Stromal cell of bone marrow (primary cell): ENCODE data around the gene C1QTNF4.
A peak's percentile ranks its signal among the peaks of the same experiment; 100 is the strongest.

Experiments
- DNase-seq: peaks from one replicate; pipeline ENCODE4 v3.0.0-alpha.2; 2012; ENCODE audit warnings: low read depth

The C1QTNF4 gene

GRCh38 chr11:47592970-47593369, 1.2 kb downstream of the C1QTNF4 start:
- DNase-seq: no peak

- no peak for DNase-seq
Observed at GRCh38 chr11:47592251-47592650, 2.0 kb downstream of the C1QTNF4 start.

- DNase-seq: no peak
Observed at GRCh38 chr11:47591764-47592163, 2.4 kb downstream of the C1QTNF4 start.

- DNase-seq: no peak
Observed at GRCh38 chr11:47589977-47590861, 4.0 kb downstream of the C1QTNF4 start.

GRCh38 chr11:47589584-47589976, 4.6 kb downstream of the C1QTNF4 start:
- DNase-seq: no peak

GRCh38 chr11:47589118-47589517, 5.1 kb downstream of the C1QTNF4 start:
- no peak for DNase-seq

- DNase-seq: no peak
Observed at GRCh38 chr11:47587723-47588326, 6.4 kb downstream of the C1QTNF4 start.

- no peak for DNase-seq
Observed at GRCh38 chr11:47587039-47587716, 7.0 kb downstream of the C1QTNF4 start.

GRCh38 chr11:47586098-47586855, 7.9 kb downstream of the C1QTNF4 start, which contains the start of gene FAM180B:
TSS of gene FAM180B (plus strand) at chr11:47586678. CDS start at chr11:47586769, 91 bp downstream.
- DNase-seq: no peak

- DNase-seq: no peak
Observed at GRCh38 chr11:47583844-47584243, 10.4 kb downstream of the C1QTNF4 start.

GRCh38 chr11:47578524-47579494, 15.4 kb downstream of the C1QTNF4 start, which contains the start of the genes KBTBD4 and NDUFS3:
TSS of gene KBTBD4 (minus strand) at chr11:47578970. CDS start at chr11:47578951, 19 bp downstream.
TSS of gene NDUFS3 (plus strand) at chr11:47579074. CDS start at chr11:47579092, 18 bp downstream.
- DNase-seq: peak; percentile 75

- no peak for DNase-seq
Observed at GRCh38 chr11:47577460-47578041, 16.7 kb downstream of the C1QTNF4 start.

- no peak for DNase-seq
Observed at GRCh38 chr11:47573321-47573720, 20.9 kb downstream of the C1QTNF4 start.

GRCh38 chr11:47572715-47573255, 21.4 kb downstream of the C1QTNF4 start:
- DNase-seq: no peak

- no peak for DNase-seq
Observed at GRCh38 chr11:47571895-47572294, 22.3 kb downstream of the C1QTNF4 start.

GRCh38 chr11:47571357-47571729, 22.9 kb downstream of the C1QTNF4 start:
- no peak for DNase-seq

GRCh38 chr11:47570651-47571356, 23.4 kb downstream of the C1QTNF4 start:
- no peak for DNase-seq

- no peak for DNase-seq
Observed at GRCh38 chr11:47569646-47570045, 24.6 kb downstream of the C1QTNF4 start.

- no peak for DNase-seq
Observed at GRCh38 chr11:47566149-47566698, 28.0 kb downstream of the C1QTNF4 start.
